ENCODE measurements around the gene CTAGE4.
"Not testable (repeated sequence)": the region's sequence is repeated elsewhere in the genome, so short reads cannot be mapped to it uniquely, and the experiment has no call there.

- not testable (repeated sequence) for TF ChIP-seq EZH2phosphoT487, CTCF, EZH2 (IDR thresholded peaks at IDR 0.05)
These were observed at the start of gene CTAGE4 for GRCh38 chr7:144183166-144183565.
